A549 (cell line): ENCODE measurements around the gene MYLK. TPM values are rescaled to one million over a fixed set of nuclear protein-coding genes. Genes with fewer than 3 reads are reported as not detected.
A peak's percentile ranks its signal among the peaks of the same experiment; 100 is the strongest.

Source experiments
- ATAC-seq, 2 experiments: fragments of 200-7000 bp in 1 of 2; fragments of >200 bp in 1 of 2; cut with Nextera tagmentation in 1 of 2; cut with Tn5 transposase in 1 of 2; 3 replicates each; pipeline versions ENCODE4 v1.8.0 to v1.9.1; 2018 to 2020; ENCODE audit warnings: mild to moderate bottlenecking in 1 of 2, moderate library complexity in 1 of 2
- CTCF ChIA-PET: fragments of 300-600 bp; sonication (Branson Sonifier 250); formaldehyde crosslinking; extraction: SDS; loops from one replicate; lab custom pipeline; 2021; ENCODE audit warnings: antibody characterized with exemption, inconsistent platforms; lab: Yijun Ruan, JAX
- POLR2A ChIA-PET: fragments of 350-600 bp; formaldehyde crosslinking; extraction: SDS; loops from one replicate; lab custom pipeline; 2021; ENCODE audit warnings: antibody characterized with exemption, inconsistent platforms; lab: Yijun Ruan, JAX
- DNase-seq, 2 experiments: peaks; one replicate each; pipeline versions ENCODE4 v3.0.0 to v3.0.0-alpha.2; 2011 to 2016; ENCODE audit warnings: low read depth in 1 of 2, low spot score in 1 of 2
- FAIRE-seq: peaks from 2 replicates; lab custom pipeline; 2011; peaks lifted over from hg19 to GRCh38; lab: Jason Lieb, UNC
- H3K27ac ChIP-seq, 2 experiments: fragments of >200 bp; sonication (Bioruptor Twin); formaldehyde crosslinking; 3 replicates each; pipeline ENCODE4 v1.5.1; 2016 to 2017
- H3K4me1 ChIP-seq: fragments of >200 bp; sonication (Bioruptor Twin); formaldehyde crosslinking; 3 replicates; pipeline ENCODE4 v1.6.1; 2016
- H3K4me2 ChIP-seq: fragments of >200 bp; sonication (Bioruptor Twin); formaldehyde crosslinking; 3 replicates; pipeline ENCODE4 v1.6.1; 2016
- H3K4me3 ChIP-seq: fragments of >200 bp; sonication (Bioruptor Twin); formaldehyde crosslinking; 3 replicates; pipeline ENCODE4 v1.5.1; 2016
- H3K9me3 ChIP-seq: fragments of >200 bp; sonication (Bioruptor Twin); formaldehyde crosslinking; 3 replicates; pipeline ENCODE4 v1.6.1; 2016
- CBX8 ChIP-seq: fragments of 200-600 bp; sonication (generic); IDR thresholded peaks from 2 replicates; pipeline ENCODE4 v1.6.1; 2016
- CEBPB ChIP-seq, 2 experiments: fragments of >200 bp in 1 of 2; sonication (Bioruptor Twin) in 1 of 2; formaldehyde crosslinking in 1 of 2; IDR thresholded peaks; 2 replicates each; pipeline ENCODE4 v1.6.1; 2012 to 2016
- E2F6 ChIP-seq: IDR thresholded peaks from 2 replicates; pipeline ENCODE4 v1.6.1; 2012; ENCODE audit warnings: low read depth, borderline replicate concordance
- EP300 ChIP-seq, 2 experiments: fragments of >200 bp; sonication (Bioruptor Twin); formaldehyde crosslinking; IDR thresholded peaks; 2 replicates in 1 of 2; 3 replicates in 1 of 2; pipeline ENCODE4 v1.6.1; 2016 to 2017
- FOSL2 ChIP-seq, 2 experiments: fragments of 450-650 bp in 1 of 2; fragments of >200 bp in 1 of 2; sonication (Bioruptor Twin) in 1 of 2; formaldehyde crosslinking; IDR thresholded peaks; 2 replicates each; pipeline versions ENCODE4 v1.5.0 to v1.6.1; 2016 to 2020; ENCODE audit warnings: mild to moderate bottlenecking in 1 of 2, moderate library complexity in 1 of 2
- GATA3 ChIP-seq: IDR thresholded peaks from 2 replicates; pipeline ENCODE4 v1.6.1; 2012; ENCODE audit warnings: borderline replicate concordance
- HES2 ChIP-seq: fragments of >200 bp; sonication (Bioruptor Twin); formaldehyde crosslinking; IDR thresholded peaks from 2 replicates; pipeline ENCODE4 v1.6.1; 2016
- HEYL ChIP-seq: fragments of 250-450 bp; sonication (Bioruptor Pico); IDR thresholded peaks from 2 replicates; pipeline ENCODE4 v1.8.0; 2021; ENCODE audit warnings: mild to moderate bottlenecking, moderate library complexity
- HMGXB4 ChIP-seq: fragments of 250-450 bp; sonication (Bioruptor Pico); IDR thresholded peaks from 2 replicates; pipeline ENCODE4 v1.5.0; 2021; ENCODE audit warnings: mild to moderate bottlenecking, moderate library complexity, borderline replicate concordance
- HOXA7 ChIP-seq: fragments of 250-450 bp; sonication (Bioruptor Pico); IDR thresholded peaks from 2 replicates; pipeline ENCODE4 v1.5.0; 2020; ENCODE audit warnings: mild to moderate bottlenecking, moderate library complexity
- HOXB13 ChIP-seq: fragments of 250-450 bp; sonication (Bioruptor Pico); IDR thresholded peaks from 2 replicates; pipeline ENCODE4 v1.5.0; 2020; ENCODE audit warnings: low read depth, mild to moderate bottlenecking, moderate library complexity
- HOXB5 ChIP-seq: fragments of 250-450 bp; sonication (Bioruptor Pico); IDR thresholded peaks from 2 replicates; pipeline ENCODE4 v1.5.0; 2020; ENCODE audit warnings: mild to moderate bottlenecking, moderate library complexity
- JUN ChIP-seq, 2 experiments: fragments of >200 bp; sonication (Bioruptor Twin); formaldehyde crosslinking; IDR thresholded peaks; 2 replicates in 1 of 2; 3 replicates in 1 of 2; pipeline ENCODE4 v1.6.1; 2016 to 2017
- KDM5A ChIP-seq: fragments of 200-600 bp; sonication (generic); IDR thresholded peaks from 2 replicates; pipeline ENCODE4 v1.6.1; 2016; ENCODE audit warnings: antibody characterized with exemption, mild to moderate bottlenecking
- MAZ ChIP-seq: fragments of 150-350 bp; IDR thresholded peaks from 2 replicates; pipeline ENCODE4 v1.6.1; 2014; ENCODE audit warnings: antibody characterized with exemption, low read depth, low read length, borderline replicate concordance
- MYC ChIP-seq: IDR thresholded peaks from 2 replicates; pipeline ENCODE4 v1.6.1; 2012; ENCODE audit warnings: mild to moderate bottlenecking, inconsistent platforms, low read length, improper control_type of control experiment, borderline replicate concordance
- NFE2L2 ChIP-seq: fragments of 150-350 bp; conservative IDR thresholded peaks from 2 replicates; pipeline ENCODE4 v1.6.1; 2014; ENCODE audit warnings: low read length
- NPAS2 ChIP-seq: fragments of 250-450 bp; sonication (Bioruptor Pico); IDR thresholded peaks from 2 replicates; pipeline ENCODE4 v1.8.0; 2022; ENCODE audit warnings: mild to moderate bottlenecking, moderate library complexity, borderline replicate concordance
- NR3C1 ChIP-seq: fragments of >200 bp; sonication (Bioruptor Twin); formaldehyde crosslinking; IDR thresholded peaks from 3 replicates; pipeline ENCODE4 v1.6.1; 2017
- PBX3 ChIP-seq: IDR thresholded peaks from 2 replicates; pipeline ENCODE4 v1.6.1; 2012
- RAD21 ChIP-seq, 2 experiments: fragments of >200 bp in 1 of 2; sonication (Bioruptor Twin) in 1 of 2; formaldehyde crosslinking in 1 of 2; IDR thresholded peaks in 1 of 2; conservative IDR thresholded peaks in 1 of 2; 2 replicates in 1 of 2; 3 replicates in 1 of 2; pipeline ENCODE4 v1.6.1; 2012 to 2018; ENCODE audit warnings: inconsistent platforms in 1 of 2
- RARB ChIP-seq: fragments of 250-450 bp; sonication (Bioruptor Pico); IDR thresholded peaks from 2 replicates; pipeline ENCODE4 v1.8.0; 2021; ENCODE audit warnings: mild to moderate bottlenecking, moderate library complexity
- RFX5 ChIP-seq: fragments of 450-650 bp; IDR thresholded peaks from 2 replicates; pipeline ENCODE4 v1.7.1; 2014; ENCODE audit warnings: antibody characterized with exemption, mild to moderate bottlenecking, moderate library complexity
- TFCP2L1 ChIP-seq: fragments of 250-450 bp; sonication (Bioruptor Pico); IDR thresholded peaks from 2 replicates; pipeline ENCODE4 v1.5.0; 2021; ENCODE audit warnings: mild to moderate bottlenecking
- ZC3H11A ChIP-seq: fragments of 450-650 bp; IDR thresholded peaks from 2 replicates; pipeline ENCODE4 v1.6.1; 2014; ENCODE audit warnings: antibody characterized with exemption, mild to moderate bottlenecking
- ZFP36 ChIP-seq: fragments of 450-650 bp; IDR thresholded peaks from 2 replicates; pipeline ENCODE4 v1.6.1; 2014; ENCODE audit warnings: borderline replicate concordance; ENCODE audit not compliant: partially characterized antibody
- WGBS: methylation state at CpG from one replicate; pipeline ENCODE4 v1.1.6; 2017; ENCODE audit errors: missing lambda C conversion rate; 5-methylcytosine and 5-hydroxymethylcytosine counted together
- polyA plus RNA-seq, 4 experiments: library from polyadenylated mRNA; depleted of rRNA in 3 of 4; stranded (reverse); fragments of >200 nt; fragmentation: RNase III in 1 of 4; extraction: RNeasy Plus Mini Kit Qiagen cat#74134 plus additional on column Dnase treatment in 1 of 4; gene quantifications; 2 replicates in 3 of 4; 3 replicates in 1 of 4; pipeline ENCODE4 v1.2.3, GENCODE V29; 2011 to 2017
- TF ChIP-seq, protein P1 (sequence below): fragments of 150-350 bp; IDR thresholded peaks from 2 replicates; pipeline ENCODE4 v1.6.1; 2014; ENCODE audit warnings: low read depth, mild to moderate bottlenecking, low read length
- TF ChIP-seq, protein P2 (sequence below): IDR thresholded peaks from 2 replicates; pipeline ENCODE4 v1.6.1; 2012
- TF ChIP-seq, protein P3 (sequence below): fragments of 450-650 bp; IDR thresholded peaks from 2 replicates; pipeline ENCODE4 v1.6.1; 2014; ENCODE audit warnings: antibody characterized with exemption

The MYLK gene
- polyA plus RNA-seq, 2 of the 4 experiments (the other 2 are of a cell fraction), result 16.9 to 17.4 TPM

DNA sequence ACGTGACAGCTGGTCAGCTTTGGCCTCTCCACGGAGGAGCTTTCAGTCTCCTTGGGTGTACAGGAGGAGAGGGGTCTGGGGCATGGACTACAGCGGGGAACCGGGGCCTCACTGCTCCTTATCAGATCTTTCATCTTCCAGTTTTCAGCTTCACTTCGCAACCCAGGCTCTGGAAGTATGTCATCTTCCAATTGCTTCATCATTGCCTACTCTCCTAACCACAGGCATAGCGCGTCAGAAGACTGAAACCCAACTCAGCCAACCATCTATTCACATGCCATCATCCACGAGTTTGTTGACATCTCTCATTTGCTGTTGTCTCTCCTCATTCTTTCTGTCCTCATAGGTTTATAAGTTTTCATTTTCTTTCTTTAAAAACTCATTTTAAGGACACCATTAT lies 119.5 kb downstream of the MYLK start:
- Histone ChIP-seq H3K4me2 (no peak overlapping the region), H3K4me3 (no peak overlapping the region), H3K9me3 (no peaks in the 10 kb centered on the region), H3K4me1 (peaks cover 18% of the 10 kb centered on the region; the same call in 1 of the 3 replicates), H3K27ac (no peak overlapping the region)
- WGBS, result 92% methylated on average over 8 of the region's 8 CpGs
- ATAC-seq (no peak), FAIRE-seq (no peak), DNase-seq (no peak)
- TF ChIP-seq NR3C1 (no peak), CEBPB (IDR thresholded peaks at IDR 0.05) (no peak), E2F6 (no peak), HES2 (no peak), HOXB13 (no peak), EP300 (IDR thresholded peaks at IDR 0.05) (no peak), HOXB5 (CRISPR knock-in tag) (no peak), RARB (CRISPR knock-in tag) (no peak)
- TF ChIP-seq, protein P1, sequence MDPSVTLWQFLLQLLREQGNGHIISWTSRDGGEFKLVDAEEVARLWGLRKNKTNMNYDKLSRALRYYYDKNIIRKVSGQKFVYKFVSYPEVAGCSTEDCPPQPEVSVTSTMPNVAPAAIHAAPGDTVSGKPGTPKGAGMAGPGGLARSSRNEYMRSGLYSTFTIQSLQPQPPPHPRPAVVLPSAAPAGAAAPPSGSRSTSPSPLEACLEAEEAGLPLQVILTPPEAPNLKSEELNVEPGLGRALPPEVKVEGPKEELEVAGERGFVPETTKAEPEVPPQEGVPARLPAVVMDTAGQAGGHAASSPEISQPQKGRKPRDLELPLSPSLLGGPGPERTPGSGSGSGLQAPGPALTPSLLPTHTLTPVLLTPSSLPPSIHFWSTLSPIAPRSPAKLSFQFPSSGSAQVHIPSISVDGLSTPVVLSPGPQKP, result no peak
- TF ChIP-seq, protein P2, sequence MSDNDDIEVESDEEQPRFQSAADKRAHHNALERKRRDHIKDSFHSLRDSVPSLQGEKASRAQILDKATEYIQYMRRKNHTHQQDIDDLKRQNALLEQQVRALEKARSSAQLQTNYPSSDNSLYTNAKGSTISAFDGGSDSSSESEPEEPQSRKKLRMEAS, result no peak
- POLR2A ChIA-PET, result no interaction called here
- CTCF ChIA-PET, result interaction anchor here (0.7 kb wide), 1 partner anchor 119 kb away, joined by 3 read pairs; no protein-coding TSS in a partner anchor

DNA sequence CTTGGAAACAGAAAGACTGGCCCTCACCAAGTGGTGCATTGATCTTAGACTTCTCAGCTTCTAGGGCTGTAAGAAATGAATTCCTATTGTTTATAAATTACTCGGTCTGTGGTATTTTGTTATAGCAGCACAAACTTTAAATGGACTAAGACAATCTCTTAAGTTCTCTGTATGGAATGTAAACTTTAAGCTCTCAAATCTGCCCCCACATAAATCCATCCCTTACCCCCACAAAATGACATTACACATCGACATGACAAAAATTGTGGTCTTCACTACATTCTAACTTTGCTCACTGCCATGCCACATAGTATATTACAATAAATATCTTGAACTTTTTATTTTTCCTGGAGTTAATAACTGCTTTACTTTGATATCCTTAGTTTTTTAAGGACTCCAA lies 121.3 kb downstream of the MYLK start:
- H3K4me1 ChIP-seq, result peaks cover 24% of the 10 kb centered on the region
- H3K9me3 ChIP-seq, result no peaks in the 10 kb centered on the region
- DNase-seq (no peak), ATAC-seq (no peak), FAIRE-seq (no peak)
- ChIA-PET POLR2A (no interaction called here), CTCF (no interaction called here)
- no peak overlapping the region for H3K4me3 ChIP-seq
- no peak for TF ChIP-seq HEYL (CRISPR knock-in tag)
- no peak for TF ChIP-seq KDM5A
- TF ChIP-seq ZFP36, result no peak
- TF ChIP-seq RAD21 (conservative IDR thresholded peaks at IDR 0.05 in 1 of 2, IDR thresholded peaks at IDR 0.05 in 1 of 2), result no peak
- no peak for TF ChIP-seq JUN (IDR thresholded peaks at IDR 0.05)
- H3K27ac ChIP-seq, result no peak overlapping the region
- 97% methylated on average over 2 of the region's 2 CpGs for WGBS
- H3K4me2 ChIP-seq, result no peak overlapping the region

DNA sequence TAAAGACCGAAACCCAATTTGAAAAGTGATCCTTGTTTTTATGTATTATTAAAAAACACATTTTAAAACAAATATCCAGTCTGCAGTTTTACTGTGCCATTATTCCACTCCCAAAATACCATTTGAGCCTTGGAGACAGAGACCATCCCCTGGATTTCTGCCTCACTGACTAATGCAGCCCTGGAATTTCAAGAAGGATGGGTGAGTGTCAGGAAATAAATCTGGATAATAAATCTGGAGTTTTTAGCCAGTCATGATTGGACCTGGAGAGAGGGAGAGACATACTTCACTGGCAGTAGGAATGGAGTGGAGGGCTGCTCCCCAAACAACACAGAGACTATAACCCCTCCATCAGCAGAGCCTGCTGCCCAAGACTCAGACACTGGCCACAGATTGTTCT lies 123.3 kb downstream of the MYLK start:
- POLR2A ChIA-PET, result no interaction called here
- TF ChIP-seq ZC3H11A, result no peak
- TF ChIP-seq, protein P3, sequence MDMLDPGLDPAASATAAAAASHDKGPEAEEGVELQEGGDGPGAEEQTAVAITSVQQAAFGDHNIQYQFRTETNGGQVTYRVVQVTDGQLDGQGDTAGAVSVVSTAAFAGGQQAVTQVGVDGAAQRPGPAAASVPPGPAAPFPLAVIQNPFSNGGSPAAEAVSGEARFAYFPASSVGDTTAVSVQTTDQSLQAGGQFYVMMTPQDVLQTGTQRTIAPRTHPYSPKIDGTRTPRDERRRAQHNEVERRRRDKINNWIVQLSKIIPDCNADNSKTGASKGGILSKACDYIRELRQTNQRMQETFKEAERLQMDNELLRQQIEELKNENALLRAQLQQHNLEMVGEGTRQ, result no peak
- TF ChIP-seq FOSL2 (IDR thresholded peaks at IDR 0.05), result no peak
- no peak for TF ChIP-seq FOSL2 (CRISPR knock-in tag; IDR thresholded peaks at IDR 0.05)
- TF ChIP-seq TFCP2L1 (CRISPR knock-in tag), result no peak
- no peak for TF ChIP-seq MYC
- TF ChIP-seq PBX3, result no peak
- TF ChIP-seq GATA3, result no peak
- TF ChIP-seq RAD21 (conservative IDR thresholded peaks at IDR 0.05 in 1 of 2, IDR thresholded peaks at IDR 0.05 in 1 of 2), result no peak
- TF ChIP-seq RFX5, result no peak
- TF ChIP-seq CBX8, result no peak
- TF ChIP-seq ZFP36, result no peak
- no peak for TF ChIP-seq NPAS2 (CRISPR knock-in tag)
- no peak; the same call in 1 of the 2 replicates for TF ChIP-seq NFE2L2
- no peak for TF ChIP-seq MAZ
- TF ChIP-seq HOXA7 (CRISPR knock-in tag), result no peak
- no peak for TF ChIP-seq HMGXB4
- no peak for DNase-seq
- peak overlapping the region in 1 of 2 experiments; percentile 44; a peak in 1 of 6 replicates for H3K27ac ChIP-seq
- WGBS, result 91% methylated on average over 1 of the region's 1 CpG
- H3K4me3 ChIP-seq, result no peak overlapping the region
- no peaks in the 10 kb centered on the region for H3K9me3 ChIP-seq
- peaks cover 40% of the 10 kb centered on the region for H3K4me1 ChIP-seq
- CTCF ChIA-PET, result interaction anchor here (1.6 kb wide), 1 partner anchor 108 kb away, joined by 5 read pairs; no protein-coding TSS in a partner anchor
- H3K4me2 ChIP-seq, result no peak overlapping the region
- FAIRE-seq, result no peak
- no peak for ATAC-seq
